Femur (tissue), 1 donor: Measurements from ENCODE around the gene B3GLCT.

Experiments used
- DNase-seq: peaks from one replicate; pipeline ENCODE4 v3.0.0-alpha.2; 2017

Gene B3GLCT

DNA sequence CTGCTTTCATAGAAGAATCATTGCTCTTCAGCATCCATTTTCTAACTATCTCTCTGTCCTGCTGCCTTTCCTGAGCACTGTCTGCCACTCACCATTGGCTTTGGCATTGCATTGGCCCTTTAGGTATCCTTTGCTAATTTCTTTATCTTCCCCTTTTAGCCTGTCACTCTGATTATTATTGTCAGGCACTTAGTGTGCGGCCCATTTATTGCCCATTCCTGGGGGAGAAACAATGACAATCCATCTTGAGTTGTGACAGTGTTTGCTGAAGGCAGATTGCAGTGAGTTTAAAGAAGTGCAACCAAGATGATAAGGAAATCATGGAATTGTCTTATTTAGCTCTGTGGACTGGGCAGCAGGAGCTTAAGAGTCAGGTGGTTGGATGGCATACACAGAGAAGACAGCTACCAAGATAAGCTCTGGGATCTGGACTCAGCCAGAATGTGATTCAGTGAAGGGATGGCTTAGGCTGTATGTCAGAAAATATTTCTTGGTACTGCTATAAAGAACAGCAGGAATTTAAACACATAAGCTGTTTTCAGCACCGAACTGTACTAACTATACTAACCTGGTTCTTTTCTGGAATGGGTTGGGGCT, 25.3 kb downstream of the B3GLCT start:
- no peak for DNase-seq

DNA sequence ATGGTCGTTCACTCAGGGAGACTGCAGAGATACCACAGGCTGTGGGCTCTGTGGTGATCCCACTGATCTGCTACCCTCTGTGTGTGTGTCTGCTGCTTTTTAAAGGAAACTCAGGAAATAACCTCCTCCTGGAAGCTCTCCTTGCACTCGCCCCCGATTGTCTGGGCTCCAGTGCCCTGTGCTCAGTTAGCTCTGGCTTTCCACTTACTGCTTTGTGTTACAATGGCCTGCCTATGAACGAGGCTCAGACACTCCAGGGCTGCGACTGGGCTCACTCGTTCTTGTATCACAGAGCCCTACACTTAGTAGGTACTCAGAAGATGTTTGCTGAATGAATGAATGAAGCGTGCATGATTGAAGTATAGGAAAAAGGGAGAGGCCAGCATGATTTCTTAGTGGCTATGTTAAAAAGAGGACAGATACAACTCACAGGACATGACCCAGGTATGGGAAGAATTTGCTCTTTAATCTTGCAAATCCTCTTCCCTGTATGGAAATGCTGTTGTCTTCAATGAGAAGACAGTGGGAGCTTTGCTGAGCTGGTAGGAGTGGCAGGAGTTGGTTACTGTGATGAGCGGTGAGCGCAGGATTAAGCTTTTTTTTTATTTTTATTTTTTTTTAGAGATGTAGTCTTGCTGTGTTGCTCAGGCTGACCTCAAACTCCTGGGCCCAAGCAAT, 26.4 kb downstream of the B3GLCT start:
- no peak for DNase-seq

DNA sequence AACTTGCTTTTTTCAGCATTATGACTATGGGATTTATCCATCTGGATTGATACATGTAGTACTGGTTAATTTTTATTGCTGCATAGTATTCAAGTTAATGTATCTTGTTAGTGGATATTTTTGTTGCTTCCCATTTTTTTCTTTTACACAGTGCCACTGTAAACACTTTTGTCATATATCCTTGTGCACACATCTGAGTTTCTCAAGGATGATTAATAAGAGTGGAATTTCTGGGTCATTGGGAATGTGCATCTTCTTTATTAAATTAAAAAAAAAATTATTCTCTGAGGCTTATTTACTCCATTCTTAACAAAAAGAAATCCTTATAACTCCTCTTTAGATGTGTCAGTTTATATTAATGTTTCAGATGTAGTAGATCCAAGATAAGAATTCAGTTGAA, 27.3 kb downstream of the B3GLCT start:
- no peak for DNase-seq

DNA sequence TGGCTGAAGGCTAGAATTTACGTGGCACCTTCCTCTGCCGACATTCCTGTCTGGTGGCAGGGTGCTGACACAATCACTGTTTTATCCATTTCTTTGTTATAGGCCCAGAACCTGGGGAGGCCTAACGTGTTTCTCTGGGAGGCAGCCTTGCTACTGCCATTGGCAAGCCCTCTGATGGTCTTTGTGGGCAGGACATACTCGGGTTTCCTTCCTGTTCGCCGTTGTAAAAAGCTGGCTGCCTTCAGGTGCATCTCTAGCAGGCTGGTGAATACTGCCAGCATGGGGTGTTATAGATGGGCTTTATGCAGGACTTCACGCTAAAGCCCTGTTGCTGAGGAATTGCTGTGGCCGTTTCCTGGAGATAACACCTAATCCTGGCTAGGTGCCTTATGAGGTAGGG, 28.1 kb downstream of the B3GLCT start:
- DNase-seq = no peak

GRCh38 chr13:31234729-31235128, 35.0 kb downstream of the B3GLCT start:
- DNase-seq = no peak

DNA sequence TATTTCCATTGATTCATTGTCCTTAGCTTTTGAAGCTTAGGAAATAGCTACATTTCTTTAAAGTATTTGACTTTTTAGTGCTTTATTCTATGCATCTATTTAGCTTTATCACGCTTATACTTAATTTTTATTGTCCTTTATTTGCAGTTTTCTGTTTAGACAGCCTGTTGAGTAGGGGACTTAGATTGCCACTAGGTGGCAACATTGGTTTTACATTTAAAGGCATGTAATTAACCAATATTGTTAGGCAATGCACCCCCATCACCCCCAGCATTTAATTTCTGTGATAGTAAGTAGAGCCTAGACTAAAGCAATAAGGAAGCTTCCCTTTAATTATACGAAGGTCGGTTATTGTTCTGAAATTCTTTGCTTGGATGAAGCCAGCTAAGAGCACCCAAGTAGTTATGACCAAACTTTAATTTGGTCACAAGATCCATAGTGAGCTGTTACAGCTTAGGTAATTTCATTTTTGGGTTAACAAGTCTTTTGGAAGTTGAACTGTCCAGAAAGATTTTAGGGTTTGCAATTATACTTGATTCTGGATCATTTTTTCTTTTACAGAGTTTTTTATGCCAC, 36.5 kb downstream of the B3GLCT start:
- DNase-seq = no peak

- no peak for DNase-seq
Measured at GRCh38 chr13:31240921-31241320, 41.1 kb downstream of the B3GLCT start.

DNA sequence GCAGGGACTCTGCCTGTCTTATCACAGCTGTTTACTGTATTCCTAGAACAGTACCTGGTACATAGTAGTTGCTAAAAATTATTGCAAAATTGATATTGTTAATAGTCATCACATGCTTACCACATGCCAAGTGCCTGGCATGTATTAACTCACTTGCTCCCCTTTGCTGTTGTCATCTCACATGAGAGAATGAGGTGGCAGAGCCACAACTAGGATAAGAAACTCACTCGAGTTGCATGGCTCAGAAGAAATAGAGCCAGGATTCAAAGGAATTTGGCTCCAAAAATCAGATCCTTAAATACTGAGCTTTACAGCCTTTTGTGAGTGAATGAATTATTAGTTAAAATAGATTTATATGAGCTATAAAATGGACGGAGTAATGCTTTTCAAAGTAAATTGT, 42.6 kb downstream of the B3GLCT start:
- DNase-seq = no peak

- DNase-seq = no peak
Measured at GRCh38 chr13:31242916-31243315, 43.1 kb downstream of the B3GLCT start.

GRCh38 chr13:31245598-31246373, 46.0 kb downstream of the B3GLCT start:
- DNase-seq = no peak

- no peak for DNase-seq
Measured at GRCh38 chr13:31246918-31247317, 47.1 kb downstream of the B3GLCT start.

DNA sequence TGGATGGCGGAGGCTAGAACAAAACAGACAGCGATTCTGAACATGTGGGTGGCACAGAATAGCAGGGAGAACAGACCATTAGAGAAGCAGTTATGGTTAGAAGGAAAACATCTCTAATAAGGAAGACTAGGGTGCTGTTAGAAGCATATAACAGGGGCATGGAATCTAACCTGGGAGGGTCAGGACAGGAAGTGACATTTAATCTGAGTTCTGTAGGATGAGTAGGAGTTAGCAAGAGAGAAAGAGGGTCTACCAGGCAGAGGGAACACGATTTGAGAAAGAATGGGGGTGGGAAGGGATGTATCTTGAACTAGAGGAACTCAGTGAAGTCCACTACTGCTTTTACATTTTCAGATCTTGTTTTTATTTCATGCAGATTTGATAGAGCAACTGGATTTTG, 48.6 kb downstream of the B3GLCT start:
- no peak for DNase-seq

- DNase-seq = no peak
Measured at GRCh38 chr13:31248965-31249539, 49.3 kb downstream of the B3GLCT start.

GRCh38 chr13:31250435-31250834, 50.7 kb downstream of the B3GLCT start:
- no peak for DNase-seq

- DNase-seq = no peak
Measured at GRCh38 chr13:31261241-31261640, 61.5 kb downstream of the B3GLCT start.

- DNase-seq = no peak
Measured at GRCh38 chr13:31263346-31263745, 63.6 kb downstream of the B3GLCT start.

DNA sequence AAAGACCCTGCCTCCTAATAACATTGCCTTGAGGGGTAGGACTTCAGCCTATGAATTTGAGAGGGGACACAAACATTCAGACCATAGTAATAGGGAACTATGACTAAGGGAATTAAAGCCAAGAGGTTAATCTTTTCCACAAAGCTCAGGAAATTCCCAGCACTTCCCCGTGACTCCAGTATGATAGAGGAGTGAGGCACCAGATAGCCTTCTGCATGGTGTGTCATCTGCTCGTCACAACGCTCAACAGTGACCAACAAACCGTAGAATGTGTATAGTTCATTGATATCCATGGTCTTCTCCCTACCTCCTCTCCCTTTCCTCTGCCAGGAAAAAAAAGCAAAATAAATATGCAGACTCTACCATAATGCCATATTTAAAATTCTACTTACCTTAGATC, 64.4 kb downstream of the B3GLCT start:
- no peak for DNase-seq

- DNase-seq = no peak
Measured at GRCh38 chr13:31267126-31267784, 67.5 kb downstream of the B3GLCT start.

GRCh38 chr13:31274390-31274789, 74.6 kb downstream of the B3GLCT start:
- no peak for DNase-seq

- DNase-seq = no peak
Measured at GRCh38 chr13:31276421-31276820, 76.6 kb downstream of the B3GLCT start.

GRCh38 chr13:31278869-31279268, 79.1 kb downstream of the B3GLCT start:
- DNase-seq = no peak

GRCh38 chr13:31282741-31283455, 83.1 kb downstream of the B3GLCT start:
- no peak for DNase-seq
